Fibroblast of skin of scalp (primary cell): ENCODE measurements around the gene TMTC2.
"Not testable (repeated sequence)": the region's sequence is repeated elsewhere in the genome, so short reads cannot be mapped to it uniquely, and the experiment has no call there.

Experiments used
- DNase-seq: peaks from one replicate; pipeline ENCODE4 v3.0.0-alpha.2; 2013

TMTC2 gene

DNA sequence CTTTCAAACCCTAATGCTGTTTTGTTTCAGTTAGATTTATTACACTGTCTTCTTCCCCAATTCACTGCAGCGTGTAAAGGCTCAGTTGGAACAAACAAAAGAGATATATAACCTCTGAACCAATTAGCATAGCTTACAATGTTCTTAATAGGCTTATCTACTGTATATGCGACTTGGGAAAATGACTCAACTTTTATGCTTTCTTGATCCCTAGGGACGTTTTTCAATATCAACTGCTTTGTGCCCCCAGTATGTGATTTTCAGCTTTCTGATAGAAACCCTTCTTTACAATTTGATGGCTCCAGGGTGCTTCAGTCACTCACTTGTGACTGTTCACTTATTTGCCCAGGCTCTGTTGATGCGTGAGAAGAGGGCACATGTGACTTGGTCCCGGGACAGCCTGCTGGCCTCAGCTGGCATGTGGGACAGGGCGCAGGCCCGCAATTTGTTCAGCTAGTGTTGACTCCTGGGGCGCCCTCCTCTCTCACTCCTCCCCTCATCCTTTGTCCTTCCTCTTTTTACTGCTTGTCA lies 107.1 kb downstream of the TMTC2 start:
- DNase-seq: no peak

DNA sequence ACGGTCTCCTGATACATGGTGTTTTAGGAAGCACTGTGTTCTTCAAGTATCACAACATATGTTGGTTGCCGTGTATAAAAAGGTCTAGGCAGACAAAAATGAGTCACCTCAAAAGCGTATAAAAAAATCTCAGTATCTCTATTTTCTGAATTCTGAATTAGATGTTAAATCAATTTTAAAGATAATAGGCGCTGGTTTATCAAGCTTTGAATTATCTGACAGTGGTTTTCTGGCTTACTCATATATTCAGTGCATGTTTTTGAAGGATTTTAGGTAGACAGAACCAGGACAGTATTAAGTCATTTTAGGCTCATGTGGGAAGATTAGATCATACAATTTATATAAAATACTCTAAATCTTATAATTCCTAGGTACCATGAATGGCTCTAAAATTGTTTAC lies 110.8 kb downstream of the TMTC2 start:
- DNase-seq: no peak

DNA sequence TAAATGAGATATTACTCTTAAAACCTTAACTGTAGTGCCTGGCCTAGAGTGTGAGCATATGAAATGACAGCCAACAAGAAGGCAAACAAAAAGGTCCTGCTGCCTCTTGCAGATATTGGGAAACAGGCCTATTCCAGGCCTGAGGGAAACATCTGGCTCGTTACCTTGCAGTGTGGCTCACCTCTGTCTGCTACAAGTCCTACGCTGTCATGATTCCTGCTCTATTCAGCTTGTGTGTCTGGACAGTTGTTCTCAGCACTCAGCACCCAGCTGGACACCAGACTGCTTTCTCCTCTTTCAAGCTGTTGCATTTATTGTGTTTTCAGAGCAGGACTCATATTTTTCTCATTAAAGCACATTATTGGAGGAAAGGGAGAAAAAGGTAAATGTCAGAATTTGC lies 113.5 kb downstream of the TMTC2 start:
- no peak for DNase-seq

DNA sequence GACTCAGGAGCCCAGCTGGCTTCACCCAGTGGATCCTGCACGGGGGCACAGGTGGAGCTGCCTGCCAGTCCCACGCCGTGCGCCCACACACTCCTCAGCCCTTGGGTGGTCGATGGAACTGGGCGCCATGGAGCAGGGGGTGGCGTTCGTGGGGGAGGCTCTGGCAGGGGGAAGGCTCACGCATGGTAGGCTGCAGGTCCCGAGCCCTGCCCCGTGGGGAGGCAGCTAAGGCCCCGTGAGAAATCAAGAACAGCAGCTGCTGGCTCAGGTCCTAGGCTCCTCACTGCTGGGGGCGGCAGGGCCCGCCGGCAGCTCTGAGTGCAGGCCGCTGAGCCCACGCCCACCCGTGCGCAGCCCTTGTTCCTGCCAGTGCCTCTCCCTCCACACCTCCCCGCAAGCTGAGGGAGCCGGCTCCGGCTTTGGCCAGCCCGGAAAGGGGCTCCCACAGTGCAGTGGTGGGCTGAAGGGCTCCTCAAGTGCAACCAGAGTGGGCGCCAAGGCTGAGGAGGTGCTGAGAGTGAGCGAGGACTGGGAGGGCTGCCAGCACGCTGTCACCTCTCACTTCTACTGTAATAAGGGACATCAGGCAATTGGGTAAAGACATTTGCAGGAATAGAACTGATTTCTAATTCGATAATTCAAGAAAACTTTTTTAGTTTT lies 115.4 kb downstream of the TMTC2 start:
- DNase-seq: no peak

DNA sequence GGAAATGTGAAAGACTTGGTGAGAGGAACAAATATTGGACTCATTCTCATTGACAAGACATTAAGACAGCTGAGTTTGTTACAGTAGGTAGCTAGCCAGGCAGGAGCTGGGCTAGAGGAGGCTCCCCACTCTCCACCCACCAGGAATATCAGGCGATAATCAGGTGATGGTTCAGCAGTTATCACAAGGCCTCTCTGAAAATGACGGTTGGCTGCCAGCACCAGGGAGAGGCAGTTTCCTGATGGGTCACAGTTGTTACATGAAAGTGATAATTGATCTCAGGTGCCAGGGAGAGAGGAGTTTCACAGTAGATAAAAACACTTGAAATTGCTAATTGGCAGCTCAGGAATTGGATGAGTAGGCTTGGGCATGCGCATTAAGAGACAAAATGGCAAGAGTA lies 116.5 kb downstream of the TMTC2 start:
- no peak for DNase-seq

DNA sequence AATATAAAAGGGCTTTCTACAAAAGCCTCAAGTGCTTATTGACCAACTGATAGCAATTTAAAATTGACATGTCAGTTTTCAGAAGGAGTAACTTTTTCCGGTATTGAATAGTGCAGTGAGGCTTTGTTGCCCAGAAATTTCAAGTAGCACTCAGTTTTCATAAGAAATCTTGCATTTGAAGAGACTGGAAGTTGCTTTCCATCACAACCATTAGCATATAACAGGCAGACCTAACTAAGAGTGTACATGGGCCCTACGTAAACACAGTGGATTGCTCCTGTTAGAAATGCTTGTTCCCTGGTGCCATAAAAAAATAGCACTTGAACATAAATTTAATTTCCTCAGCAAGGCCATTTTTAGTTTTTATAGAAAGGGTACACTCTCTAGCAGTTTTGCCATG lies 117.9 kb downstream of the TMTC2 start:
- no peak for DNase-seq

DNA sequence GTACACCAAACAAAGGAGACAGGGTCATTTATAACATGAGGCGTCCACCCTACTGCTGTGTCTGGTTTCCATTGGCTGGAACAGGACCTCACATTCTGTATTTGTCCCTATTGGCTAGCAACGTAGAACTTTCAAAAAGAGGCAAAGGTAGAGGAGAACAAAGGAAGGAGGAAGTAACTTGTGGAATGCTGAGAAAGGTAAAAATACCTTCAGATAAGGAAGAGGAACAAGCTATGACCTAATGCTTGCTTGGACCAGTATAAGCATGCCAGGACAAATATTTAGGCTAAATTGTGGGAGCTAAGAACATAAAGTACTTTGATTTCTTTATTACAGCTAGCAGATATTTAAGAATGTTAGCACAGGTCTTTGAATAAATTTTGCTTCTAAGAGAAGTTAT lies 118.3 kb downstream of the TMTC2 start:
- not testable (repeated sequence) for DNase-seq

DNA sequence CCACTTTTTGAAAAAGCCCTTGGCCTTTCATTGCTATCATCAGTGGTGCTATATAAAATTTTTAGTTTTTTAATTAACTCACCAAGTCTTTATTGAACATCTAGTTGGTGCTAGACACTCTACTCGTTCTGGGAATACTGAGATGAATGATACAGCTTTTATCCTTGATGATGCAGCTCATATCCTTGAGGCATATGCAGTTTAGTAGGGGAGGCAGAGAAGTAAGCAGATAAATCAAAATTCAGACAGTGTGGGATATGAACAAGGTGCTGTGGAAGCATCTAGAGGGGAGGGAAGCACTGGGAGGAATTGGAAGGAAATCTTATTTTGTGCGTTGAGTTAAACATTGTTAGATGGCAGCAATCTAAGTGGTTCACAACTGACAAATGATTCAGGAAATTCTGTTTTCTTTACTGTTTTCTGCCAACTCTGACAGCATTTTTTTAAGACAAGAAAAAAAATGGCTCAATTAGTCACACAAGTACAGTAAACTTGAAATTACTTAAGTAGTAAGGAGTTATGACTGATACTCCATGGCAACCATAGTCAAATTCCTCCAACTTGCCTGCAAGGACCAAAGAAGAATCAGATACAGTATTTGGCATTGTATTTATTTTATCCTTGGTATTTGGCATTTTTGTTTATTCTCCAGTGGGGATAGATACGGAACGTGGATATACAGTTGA lies 119.2 kb downstream of the TMTC2 start:
- DNase-seq: peak; percentile 15

DNA sequence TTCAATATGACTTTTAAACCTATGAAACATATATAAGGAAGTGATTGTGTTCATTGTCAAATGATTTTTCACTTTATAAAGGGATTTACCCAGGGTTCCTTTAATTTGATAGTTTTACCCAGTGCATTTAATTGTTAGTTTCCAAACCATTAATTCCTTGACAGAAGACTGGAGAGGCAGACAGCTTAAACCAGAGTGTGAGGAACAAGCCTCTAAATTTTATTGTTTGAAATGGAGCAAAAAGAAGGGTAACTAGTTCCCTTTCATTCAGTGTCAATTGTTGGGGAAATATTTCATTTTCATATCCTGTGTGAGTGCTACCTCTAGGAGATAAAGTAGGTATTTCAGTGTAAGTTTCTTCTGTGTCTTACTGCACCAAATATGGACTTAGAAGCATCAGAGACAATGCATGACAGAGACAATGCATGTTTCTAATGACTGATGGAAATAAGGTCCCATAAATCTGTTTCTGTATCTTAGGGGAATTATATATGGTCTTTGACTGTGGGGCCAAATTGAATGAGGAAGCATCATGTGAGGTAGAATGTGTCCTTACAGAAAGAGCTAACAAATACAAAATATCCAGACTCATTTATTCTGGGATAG lies 120.5 kb downstream of the TMTC2 start:
- no peak for DNase-seq

DNA sequence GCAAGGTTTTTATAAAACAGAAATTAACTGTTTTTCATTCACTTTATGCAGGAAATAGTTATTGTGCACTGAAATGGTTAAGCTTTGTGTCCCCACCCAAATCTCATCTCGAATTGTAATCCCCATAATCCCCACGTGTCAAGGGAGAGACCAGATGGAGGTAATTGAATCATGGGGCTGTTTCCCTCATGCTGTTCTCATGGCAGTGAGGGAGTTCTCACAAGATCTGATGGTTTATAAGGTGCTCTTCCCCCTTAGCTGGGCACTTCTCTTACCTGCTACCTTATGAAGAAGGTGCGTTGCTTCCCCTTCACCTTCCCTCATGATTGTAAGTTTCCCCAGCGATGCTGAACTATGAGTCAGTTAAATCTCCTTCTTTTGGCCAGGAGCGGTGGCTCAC lies 123.9 kb downstream of the TMTC2 start:
- DNase-seq: no peak

DNA sequence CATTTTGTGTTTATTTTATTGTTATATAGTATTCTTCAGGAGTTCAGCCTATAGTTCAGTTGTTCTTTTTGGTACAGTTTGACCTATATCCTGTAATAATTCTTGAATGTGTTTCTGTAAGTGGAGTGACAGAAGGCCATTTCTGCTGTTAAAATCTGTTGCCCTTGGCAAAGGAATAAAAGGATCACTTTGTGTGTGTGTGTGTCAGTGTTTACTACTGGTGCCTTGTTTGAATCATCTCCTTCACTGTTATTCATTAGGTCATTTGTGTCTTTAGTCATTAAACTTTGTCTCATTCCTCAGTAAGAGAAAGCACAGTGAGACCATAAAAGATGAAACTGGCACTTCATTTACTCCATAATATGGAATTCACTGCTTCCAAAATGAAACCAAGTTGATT lies 130.7 kb downstream of the TMTC2 start:
- no peak for DNase-seq

DNA sequence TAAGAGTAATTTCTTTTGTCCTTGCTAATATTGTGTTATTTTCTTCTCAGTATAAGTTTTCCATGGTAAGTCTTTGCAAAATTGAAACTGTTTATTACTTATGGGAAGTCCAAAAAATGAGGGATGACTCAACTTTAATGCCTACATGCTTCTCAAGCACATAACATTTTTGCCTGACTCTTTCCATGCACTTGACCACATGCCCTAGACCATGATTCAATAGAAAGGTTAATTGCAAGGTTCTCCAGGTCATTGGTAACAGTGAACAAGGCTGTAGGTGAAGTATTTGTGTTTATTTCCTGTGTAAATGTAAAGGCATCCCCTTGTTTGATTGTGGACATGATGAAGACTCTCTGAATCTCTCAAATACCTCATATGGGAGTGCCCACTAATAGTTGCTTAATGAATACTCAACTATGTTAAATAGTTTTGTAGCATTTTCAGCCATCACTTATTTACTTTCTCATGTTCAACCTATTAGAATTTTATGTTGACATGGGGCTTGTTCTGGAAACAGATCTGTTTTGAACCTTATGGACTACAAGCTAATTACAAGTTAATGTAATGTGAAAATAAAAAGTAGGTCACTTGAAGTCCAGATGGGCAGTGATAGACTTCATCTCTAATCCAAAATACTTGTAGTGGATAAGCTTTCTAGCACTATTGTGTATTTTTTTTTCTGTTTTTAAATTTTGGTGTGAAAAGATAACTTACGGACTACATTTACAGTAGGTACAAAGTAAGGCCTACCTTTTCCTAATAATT lies 131.7 kb downstream of the TMTC2 start:
- no peak for DNase-seq

DNA sequence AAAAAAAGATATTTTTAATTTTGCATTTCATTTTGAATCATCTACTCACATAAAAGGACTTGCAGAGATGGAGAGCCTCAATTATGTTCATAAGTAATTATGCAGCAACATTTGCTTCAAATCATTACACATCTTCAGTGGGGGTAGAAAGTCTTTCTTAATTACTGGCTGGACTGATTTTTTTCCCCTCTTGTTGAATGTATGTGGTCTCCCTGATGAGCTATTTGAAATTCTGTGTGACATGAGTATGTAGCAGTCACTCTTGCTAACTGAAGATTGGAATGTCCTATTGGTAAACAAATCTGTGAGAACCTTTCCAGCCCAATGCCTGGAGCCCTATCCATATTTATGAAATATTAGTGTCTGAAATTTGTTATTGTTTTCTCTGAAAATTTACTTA lies 139.8 kb downstream of the TMTC2 start:
- DNase-seq: no peak

DNA sequence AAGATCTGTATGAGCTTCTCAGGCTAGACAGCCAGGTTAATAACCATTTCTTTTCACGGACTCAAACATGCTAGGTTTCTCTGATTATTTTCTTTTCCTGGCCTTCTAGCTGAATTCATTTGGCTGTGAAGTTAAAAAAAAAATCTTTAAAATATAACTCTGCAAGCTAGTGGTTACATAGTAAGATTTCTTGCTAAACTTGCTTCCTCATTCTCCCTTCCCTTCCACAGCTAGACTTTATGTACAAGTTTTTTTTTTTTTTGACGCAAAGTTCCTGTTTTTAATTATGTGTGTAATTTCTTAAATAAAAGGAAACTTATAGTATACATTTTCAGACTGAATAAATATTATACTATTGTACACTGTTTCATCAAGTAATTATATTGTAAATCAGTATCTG lies 145.4 kb downstream of the TMTC2 start:
- no peak for DNase-seq

DNA sequence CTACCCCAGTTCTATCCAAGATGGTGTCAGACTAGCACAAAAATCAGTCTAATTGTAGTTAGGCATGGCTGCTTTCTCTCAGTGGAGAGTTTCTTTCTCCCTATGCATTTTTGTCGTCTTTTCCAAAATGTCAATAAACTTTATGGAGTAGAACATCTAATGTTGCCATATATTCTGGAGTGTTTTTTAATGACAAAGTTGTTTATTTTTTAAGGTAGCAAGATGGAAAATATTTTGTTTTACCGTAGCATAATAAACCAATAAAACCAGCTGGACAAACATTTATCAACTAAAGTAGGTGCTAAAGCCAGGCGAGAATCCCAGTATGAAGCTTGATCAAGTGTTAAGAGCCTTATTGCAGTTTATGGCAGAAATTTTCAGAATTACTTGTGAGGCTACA lies 146.3 kb downstream of the TMTC2 start:
- DNase-seq: no peak

DNA sequence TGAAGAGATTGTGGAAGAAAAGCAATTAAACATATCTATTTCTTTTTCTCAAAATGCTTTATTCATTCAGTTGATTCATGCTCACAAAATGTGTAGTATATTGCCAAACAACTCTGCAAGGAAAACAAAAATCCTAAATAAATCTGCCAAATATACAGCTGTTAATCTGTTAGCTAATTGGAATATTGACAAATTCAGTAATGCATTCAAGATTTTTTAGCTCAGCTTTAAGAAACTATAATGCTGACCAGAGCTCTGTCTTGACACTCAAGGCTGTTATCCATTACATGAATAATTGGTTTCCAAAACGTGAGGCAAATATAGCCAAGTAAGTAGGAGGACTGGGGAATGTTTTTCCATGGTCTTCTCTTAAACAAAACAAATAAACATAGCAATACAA lies 146.8 kb downstream of the TMTC2 start:
- no peak for DNase-seq

DNA sequence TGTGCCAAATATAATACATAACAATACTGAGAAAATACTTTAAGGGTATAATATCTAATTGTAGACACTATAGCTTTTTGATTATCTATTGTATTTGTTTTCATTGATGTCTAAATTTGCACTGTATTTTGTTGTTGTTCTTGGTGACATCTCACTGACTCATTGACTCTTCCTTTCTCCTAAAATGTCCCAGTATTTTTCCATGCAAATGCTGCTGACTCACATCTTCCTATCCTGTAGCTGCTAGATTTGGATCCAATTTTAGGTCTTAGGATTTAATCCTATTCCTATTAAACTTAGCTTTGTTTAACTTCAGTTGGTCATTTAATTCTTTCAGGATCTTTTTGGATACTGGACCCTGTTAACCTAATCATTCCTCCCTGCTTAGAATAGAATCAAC lies 148.5 kb downstream of the TMTC2 start:
- DNase-seq: peak; percentile 53

DNA sequence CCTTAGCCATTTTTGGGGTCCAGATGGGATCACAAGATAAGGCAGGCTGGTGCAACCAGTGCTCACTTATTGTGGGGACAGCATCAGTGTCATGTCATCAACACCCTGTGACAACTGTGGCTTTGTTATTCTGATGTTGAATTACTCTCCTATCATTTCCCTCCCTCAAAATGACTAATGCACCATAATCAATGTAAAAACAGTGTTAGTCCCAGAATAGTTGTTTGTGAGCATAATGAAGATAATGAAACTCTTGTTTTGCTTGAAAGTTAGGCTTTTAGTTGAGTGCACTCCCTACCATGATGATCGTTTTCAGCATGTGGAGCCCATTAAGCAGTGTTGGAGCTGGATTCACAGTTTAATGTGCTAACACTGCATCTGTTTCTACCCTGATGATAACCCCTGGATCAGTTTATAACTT lies 151.4 kb downstream of the TMTC2 start:
- no peak for DNase-seq

DNA sequence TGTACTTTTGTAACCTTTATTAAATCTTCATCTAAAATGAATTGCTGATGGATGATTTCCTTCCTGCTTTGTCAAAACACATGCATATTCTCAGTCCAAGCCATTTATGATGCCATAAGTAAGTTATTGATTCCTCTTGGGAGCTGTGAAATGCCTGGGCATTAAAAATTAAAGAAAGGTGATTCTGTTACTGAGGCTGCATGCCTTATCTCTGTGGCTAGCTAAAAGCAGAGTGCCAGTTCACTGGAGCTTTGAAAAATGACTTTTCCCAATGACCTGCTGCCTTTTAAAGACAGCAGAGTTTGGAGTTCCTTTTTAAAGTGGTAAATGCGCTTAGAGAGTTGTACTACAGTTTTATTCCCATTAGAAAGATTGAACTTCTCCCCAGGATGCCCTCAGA lies 152.1 kb downstream of the TMTC2 start:
- no peak for DNase-seq

DNA sequence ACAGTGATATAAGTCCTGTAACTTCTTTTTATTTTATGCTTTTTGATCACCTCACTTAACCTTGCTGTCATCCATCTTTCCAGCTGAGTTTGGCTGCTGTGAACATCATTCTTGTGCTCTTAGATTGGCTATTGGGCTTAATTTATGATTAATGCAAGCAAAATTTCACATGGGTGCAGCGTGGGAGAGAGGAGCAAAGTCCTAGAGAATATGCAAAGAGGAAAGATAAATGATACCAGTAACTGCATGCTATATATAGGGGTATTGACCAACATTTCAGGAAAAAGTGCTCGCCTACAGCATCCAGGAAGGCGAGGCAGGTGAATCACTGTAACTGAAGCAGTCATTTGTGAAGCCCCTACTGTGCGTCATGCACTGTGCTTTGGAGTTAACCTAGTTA lies 153.1 kb downstream of the TMTC2 start:
- DNase-seq: peak; percentile 4

DNA sequence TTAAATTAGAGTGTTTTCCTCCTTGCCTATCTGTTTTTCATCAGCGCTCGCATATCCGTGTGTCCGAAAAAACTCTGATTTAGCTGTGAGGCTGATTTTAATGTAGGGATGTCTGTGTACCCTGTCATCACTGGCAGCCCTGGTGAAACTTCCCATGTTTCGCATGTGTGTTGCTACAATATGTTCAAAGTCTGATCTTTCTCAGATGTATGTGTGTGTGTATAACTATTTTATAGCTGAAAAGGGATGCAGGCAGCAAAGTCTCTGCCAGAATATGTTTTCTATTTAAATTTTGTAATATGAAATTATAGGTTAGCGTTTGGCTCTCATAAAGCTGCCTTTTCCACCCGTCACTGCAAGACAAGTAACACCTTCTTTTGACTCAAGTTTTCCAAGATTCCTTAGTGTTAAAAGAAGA lies 154.8 kb downstream of the TMTC2 start:
- DNase-seq: no peak

DNA sequence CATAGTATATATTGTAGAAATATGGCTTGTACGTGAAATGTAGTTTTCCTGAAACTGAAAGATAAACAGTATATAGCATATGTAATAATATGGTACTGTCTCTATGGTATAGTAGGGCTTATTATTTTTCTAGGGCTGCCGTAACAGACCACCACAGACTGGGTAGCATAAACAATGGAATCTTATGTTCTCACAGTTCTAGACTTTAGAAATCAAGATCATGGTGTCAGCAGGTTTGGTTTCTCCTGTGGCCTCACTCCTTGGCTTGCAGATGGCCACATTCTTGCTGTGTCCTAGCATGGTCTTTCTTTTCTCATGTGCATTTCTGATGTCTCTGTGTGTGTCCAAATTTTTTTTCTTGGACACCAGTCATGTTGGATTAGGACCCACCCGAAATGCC lies 155.8 kb downstream of the TMTC2 start:
- no peak for DNase-seq

DNA sequence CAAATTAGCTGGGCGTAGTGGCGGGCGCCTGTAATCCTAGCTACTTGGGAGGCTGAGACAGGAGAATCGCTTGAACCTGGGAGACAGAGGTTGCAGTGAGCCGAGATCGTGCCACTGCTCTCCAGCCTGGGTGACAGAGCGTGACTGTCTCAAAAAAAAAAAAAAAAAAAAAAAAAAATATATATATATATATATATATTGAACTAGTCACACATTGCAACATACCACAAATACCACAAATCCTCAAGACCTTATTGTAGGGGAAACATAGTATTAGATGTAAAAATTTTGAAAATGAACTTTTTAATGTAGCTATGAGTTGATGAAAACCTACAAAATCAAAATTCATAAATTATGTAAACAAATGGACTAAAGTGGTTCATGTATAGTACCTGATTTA lies 158.4 kb downstream of the TMTC2 start:
- DNase-seq: not testable (repeated sequence)
